ENCODE measurements around the gene PRKAR2B.

- no peak for TF ChIP-seq EZH2phosphoT487 (IDR thresholded peaks at IDR 0.05; ENCODE audit: insufficient read depth, low read depth)
- no peak for TF ChIP-seq EZH2 (IDR thresholded peaks at IDR 0.05; ENCODE audit: insufficient read depth, poor library complexity, severe bottlenecking)
Observed at GRCh38 chr7:107196834-107197610, 152.5 kb downstream of the PRKAR2B start.

All from GM23248 (cell line).